HepG2 (cell line): ENCODE results near the gene MEI1. TPM values are rescaled to one million over a fixed set of nuclear protein-coding genes. Genes with fewer than 3 reads are reported as not detected.

ENCODE experiments used
- PRPF4 ChIP-seq: fragments of 200-400 bp; formaldehyde crosslinking; IDR thresholded peaks from 2 replicates; pipeline ENCODE4 v1.6.1; 2016; ENCODE audit warnings: low read length, low read depth; ENCODE audit not compliant: poor library complexity, severe bottlenecking
- ZBTB20 ChIP-seq: sonication (generic); formaldehyde crosslinking; IDR thresholded peaks from 2 replicates; pipeline ENCODE4 v1.8.1; 2023; ENCODE audit warnings: missing genetic modification reagents, low read depth, mild to moderate bottlenecking, borderline replicate concordance
- polyA plus RNA-seq, 8 experiments: library from polyadenylated mRNA; depleted of rRNA in 3 of 8; stranded (reverse) in 7 of 8; unstranded in 1 of 8; fragments of >200 nt; fragmentation: Illumina TruSeq in 4 of 8; extraction: Trizol in 4 of 8; gene quantifications; 2 replicates each; pipeline versions ENCODE4 v1.2.1 to v1.2.3, GENCODE V29; 2011 to 2016; ENCODE audit warnings: low read depth in 4 of 8, missing spikeins in 1 of 8, mixed read lengths in 1 of 8; ENCODE audit not compliant: insufficient read depth in 1 of 8
- total RNA-seq, 5 experiments: library from RNA; depleted of rRNA; stranded (reverse); fragments of >200 nt; fragmentation: Illumina TruSeq; extraction: Trizol; gene quantifications; 2 replicates each; pipeline ENCODE4 v1.2.3, GENCODE V29; 2016; ENCODE audit warnings: low read depth in 1 of 5
- TF ChIP-seq, protein P1 (sequence below): sonication (generic); formaldehyde crosslinking; IDR thresholded peaks from 2 replicates; pipeline ENCODE4 v1.4.0; 2020; ENCODE audit warnings: mild to moderate bottlenecking, missing genetic modification reagents

The MEI1 gene
- total and polyA plus RNA-seq, 2 of the 13 experiments (the other 11 are each of a cell fraction or from before 2014, with no cell fraction given): 0.75 to 1.9 TPM

GRCh38 chr22:41834005-41834944 lies 135.0 kb downstream of the MEI1 start (continued):
- TF ChIP-seq, protein P1, sequence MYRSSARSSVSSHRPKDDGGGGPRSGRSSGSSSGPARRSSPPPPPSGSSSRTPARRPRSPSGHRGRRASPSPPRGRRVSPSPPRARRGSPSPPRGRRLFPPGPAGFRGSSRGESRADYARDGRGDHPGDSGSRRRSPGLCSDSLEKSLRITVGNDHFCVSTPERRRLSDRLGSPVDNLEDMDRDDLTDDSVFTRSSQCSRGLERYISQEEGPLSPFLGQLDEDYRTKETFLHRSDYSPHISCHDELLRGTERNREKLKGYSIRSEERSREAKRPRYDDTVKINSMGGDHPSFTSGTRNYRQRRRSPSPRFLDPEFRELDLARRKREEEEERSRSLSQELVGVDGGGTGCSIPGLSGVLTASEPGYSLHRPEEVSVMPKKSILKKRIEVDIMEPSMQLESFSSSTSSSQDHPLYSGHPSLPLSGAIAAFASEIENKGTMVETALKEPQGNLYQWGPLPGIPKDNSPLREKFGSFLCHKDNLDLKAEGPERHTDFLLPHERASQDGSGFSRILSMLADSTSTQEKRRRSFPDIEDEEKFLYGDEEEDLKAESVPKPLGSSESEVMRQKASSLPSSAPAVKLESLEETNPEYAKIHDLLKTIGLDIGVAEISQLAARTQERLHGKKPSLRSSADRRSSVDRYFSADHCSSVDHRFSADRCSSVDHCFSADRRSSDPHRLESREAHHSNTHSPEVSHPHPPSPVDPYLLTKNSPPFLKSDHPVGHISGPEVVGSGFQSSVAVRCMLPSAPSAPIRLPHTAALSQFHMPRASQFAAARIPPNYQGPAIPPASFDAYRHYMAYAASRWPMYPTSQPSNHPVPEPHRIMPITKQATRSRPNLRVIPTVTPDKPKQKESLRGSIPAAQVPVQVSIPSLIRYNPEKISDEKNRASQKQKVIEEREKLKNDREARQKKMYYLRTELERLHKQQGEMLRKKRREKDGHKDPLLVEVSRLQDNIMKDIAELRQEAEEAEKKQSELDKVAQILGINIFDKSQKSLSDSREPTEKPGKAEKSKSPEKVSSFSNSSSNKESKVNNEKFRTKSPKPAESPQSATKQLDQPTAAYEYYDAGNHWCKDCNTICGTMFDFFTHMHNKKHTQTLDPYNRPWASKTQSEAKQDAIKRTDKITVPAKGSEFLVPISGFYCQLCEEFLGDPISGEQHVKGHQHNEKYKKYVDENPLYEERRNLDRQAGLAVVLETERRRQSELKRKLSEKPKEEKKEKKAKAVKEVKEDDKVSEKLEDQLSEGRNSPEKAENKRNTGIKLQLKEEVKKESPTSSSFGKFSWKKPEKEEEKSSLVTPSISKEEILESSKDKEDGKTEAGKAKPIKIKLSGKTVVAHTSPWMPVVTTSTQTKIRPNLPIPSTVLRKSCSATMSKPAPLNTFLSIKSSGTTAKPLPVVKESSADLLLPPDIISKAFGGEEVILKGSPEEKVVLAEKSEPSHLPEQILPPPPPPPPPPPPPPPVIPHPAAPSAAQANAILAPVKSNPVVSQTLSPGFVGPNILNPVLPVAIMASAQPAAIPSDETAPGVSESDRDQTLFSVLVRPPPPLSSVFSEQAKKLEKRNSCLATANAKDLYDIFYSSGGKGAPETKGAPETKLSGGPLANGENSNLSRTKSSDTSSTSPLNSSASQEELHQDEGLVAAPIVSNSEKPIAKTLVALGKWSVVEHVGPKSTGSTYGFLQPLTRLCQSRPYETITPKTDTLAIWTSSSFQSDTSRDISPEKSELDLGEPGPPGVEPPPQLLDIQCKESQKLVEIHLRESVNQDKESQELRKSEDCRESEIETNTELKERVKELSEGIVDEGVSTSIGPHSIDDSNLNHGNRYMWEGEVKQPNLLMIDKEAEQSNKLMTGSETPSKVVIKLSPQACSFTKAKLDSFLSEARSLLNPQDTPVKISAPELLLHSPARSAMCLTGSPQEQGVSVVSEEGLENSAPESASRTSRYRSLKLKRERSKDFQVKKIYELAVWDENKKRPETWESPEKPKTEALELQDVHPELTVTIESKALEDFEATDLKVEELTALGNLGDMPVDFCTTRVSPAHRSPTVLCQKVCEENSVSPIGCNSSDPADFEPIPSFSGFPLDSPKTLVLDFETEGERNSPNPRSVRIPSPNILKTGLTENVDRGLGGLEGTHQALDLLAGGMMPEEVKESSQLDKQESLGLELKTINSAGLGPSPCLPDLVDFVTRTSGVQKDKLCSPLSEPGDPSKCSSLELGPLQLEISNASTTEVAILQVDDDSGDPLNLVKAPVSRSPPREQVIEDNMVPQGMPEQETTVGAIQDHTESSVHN: no peak
- TF ChIP-seq PRPF4: peak; percentile 93
- TF ChIP-seq ZBTB20: 0 out of 2 replicates have a peak, but pooled peaks have one; percentile 30
